ENCODE measurements around the gene RPL28. TPM values are rescaled to one million over a fixed set of nuclear protein-coding genes. Genes with fewer than 3 reads are reported as not detected.
"Not testable (repeated sequence)": the region's sequence is repeated elsewhere in the genome, so short reads cannot be mapped to it uniquely, and the experiment has no call there.

Gene RPL28
- total RNA-seq, 1 donor from 2014 or later = 1,790 TPM

DNA sequence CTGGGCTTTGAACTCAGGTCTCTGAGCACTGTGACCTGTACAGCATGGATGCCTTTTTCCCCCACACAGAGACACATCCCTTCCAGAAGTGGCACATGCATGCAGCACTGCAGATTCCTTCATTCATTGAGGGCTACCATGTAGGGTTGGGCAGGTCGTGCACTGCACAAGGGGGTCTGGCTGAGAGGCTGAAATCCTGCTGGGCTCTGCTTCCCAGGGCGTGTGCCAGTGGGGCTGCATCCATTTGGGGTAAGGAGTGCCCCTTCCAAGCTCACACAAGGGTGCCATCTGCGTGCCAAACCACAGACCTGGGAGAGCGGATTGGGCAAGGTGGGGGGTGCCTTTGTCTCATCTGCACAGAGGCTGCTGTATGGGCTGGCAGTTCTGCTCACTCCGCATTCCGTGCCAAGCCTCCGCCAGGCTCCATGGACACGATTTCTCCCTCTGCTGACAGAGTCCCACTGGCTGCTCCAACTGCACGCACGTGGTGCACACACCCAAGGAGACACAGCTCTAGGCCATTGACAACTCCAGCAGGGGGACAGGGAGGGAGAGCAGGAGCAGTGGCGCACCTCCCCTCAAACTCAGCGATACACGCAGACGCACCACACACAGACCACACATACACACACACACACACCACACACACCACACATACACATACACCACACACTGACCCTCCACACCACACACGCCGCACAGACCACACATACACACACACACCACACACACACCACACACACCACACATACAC, 61.9 kb downstream of the RPL28 start:
- Mint-ChIP-seq H3K27ac (no peak overlapping the region), H3K4me3 (no peak overlapping the region), H3K36me3 (no peaks in the 10 kb centered on the region), H3K27me3 (ENCODE audit: low read depth) (peaks cover 57% of the 10 kb centered on the region), H3K9me3 (no peaks in the 10 kb centered on the region), H3K4me1 (peaks cover 6% of the 10 kb centered on the region)
- no peak for DNase-seq (ENCODE audit: low spot score in 2 of 2, unreplicated experiment in 2 of 2)
- TF ChIP-seq, protein P1, sequence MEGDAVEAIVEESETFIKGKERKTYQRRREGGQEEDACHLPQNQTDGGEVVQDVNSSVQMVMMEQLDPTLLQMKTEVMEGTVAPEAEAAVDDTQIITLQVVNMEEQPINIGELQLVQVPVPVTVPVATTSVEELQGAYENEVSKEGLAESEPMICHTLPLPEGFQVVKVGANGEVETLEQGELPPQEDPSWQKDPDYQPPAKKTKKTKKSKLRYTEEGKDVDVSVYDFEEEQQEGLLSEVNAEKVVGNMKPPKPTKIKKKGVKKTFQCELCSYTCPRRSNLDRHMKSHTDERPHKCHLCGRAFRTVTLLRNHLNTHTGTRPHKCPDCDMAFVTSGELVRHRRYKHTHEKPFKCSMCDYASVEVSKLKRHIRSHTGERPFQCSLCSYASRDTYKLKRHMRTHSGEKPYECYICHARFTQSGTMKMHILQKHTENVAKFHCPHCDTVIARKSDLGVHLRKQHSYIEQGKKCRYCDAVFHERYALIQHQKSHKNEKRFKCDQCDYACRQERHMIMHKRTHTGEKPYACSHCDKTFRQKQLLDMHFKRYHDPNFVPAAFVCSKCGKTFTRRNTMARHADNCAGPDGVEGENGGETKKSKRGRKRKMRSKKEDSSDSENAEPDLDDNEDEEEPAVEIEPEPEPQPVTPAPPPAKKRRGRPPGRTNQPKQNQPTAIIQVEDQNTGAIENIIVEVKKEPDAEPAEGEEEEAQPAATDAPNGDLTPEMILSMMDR (IDR thresholded peaks at IDR 0.05; ENCODE audit: unreplicated experiment) = no peak

DNA sequence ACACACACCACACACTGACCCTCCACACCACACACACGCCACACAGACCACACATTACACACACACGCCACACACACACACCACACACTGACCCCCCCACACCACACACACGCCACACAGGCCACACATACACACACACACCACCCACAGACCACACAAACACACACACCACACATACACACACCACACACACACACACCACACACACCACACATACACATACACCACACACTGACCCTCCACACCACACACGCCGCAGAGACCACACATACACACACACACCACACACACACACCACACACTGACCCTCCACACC, 62.4 kb downstream of the RPL28 start:
- H3K27me3 Mint-ChIP-seq (ENCODE audit: low read depth) = peaks cover 57% of the 10 kb centered on the region
- not testable (repeated sequence) for H3K4me1 Mint-ChIP-seq; H3K36me3 Mint-ChIP-seq; H3K27ac Mint-ChIP-seq; H3K4me3 Mint-ChIP-seq; DNase-seq (ENCODE audit: low spot score in 2 of 2, unreplicated experiment in 2 of 2); H3K9me3 Mint-ChIP-seq

DNA sequence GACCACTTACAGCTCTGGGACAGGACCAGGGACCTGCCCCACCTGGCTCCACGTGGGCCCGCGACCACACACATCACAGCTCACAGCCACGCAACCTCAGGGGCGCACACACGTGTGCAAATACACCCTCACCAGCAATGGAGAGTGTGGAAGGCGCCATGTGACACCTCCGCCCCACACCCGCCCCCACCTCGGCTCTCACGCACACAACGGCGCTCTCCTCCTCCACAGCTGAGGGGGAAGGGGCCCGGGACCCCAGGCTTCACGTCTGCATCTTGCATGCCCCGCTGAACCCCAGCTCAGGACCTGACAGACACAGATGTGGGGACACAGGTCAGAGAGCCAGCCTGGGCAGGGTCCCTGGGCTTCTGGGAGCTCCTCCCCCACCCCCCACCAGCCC, 63.7 kb downstream of the RPL28 start:
- H3K27ac Mint-ChIP-seq = no peak overlapping the region
- H3K27me3 Mint-ChIP-seq (ENCODE audit: low read depth) = peaks cover 52% of the 10 kb centered on the region
- no peak for DNase-seq (ENCODE audit: low spot score in 2 of 2, unreplicated experiment in 2 of 2)
- no peaks in the 10 kb centered on the region for H3K9me3 Mint-ChIP-seq
- TF ChIP-seq, protein P1 (IDR thresholded peaks at IDR 0.05; ENCODE audit: unreplicated experiment) = no peak
- H3K4me3 Mint-ChIP-seq = no peak overlapping the region
- no peaks in the 10 kb centered on the region for H3K36me3 Mint-ChIP-seq
- H3K4me1 Mint-ChIP-seq = peaks cover 7% of the 10 kb centered on the region

DNA sequence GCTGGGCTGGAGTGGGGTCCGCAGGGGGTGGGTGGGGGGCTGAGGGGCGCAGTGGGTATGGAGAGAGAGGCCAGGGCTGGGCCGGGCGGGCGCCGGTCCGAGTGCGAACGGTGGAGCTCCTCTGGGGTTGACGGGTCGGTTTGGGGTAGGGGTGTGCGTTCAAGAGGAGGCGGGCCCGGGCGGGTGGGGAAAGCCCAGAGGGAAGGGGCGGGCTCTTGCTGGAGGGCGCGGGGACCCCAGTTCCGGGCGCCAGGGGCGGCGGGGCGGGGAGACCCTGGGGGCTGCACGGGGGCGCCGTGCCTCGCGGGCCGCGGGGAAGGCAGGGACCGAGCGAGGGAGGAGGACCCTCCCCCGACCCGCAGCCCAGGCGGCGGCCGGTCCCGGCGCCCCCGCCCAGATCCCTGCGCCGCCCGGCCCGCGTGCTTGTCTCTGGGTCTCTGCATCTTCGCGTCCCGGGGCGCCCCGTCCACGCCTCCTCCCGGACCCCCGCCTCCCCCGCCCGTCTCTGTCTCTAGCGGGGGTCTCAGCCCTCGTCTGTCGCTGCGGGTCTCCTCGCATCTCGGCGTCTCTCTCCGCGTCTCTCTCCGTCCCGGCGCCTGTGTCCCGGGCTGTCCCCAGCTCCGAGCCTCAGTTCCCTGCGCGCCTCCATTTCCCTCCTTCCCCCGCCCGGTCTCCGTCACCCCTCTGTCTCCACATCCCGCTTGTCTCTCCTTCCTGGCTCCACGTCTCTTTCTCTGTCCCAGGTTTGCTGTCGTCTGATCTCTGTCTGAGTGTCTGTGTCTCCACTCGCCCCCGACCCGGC, 65.6 kb downstream of the RPL28 start:
- Mint-ChIP-seq H3K4me1 (peaks cover 7% of the 10 kb centered on the region), H3K4me3 (peak overlapping the region; percentile 60), H3K36me3 (peaks cover 3% of the 10 kb centered on the region), H3K9me3 (no peaks in the 10 kb centered on the region), H3K27me3 (ENCODE audit: low read depth) (peaks cover 35% of the 10 kb centered on the region), H3K27ac (no peak overlapping the region)
- no peak for DNase-seq (ENCODE audit: low spot score in 2 of 2, unreplicated experiment in 2 of 2)
- TF ChIP-seq, protein P1 (IDR thresholded peaks at IDR 0.05; ENCODE audit: unreplicated experiment) = no peak

DNA sequence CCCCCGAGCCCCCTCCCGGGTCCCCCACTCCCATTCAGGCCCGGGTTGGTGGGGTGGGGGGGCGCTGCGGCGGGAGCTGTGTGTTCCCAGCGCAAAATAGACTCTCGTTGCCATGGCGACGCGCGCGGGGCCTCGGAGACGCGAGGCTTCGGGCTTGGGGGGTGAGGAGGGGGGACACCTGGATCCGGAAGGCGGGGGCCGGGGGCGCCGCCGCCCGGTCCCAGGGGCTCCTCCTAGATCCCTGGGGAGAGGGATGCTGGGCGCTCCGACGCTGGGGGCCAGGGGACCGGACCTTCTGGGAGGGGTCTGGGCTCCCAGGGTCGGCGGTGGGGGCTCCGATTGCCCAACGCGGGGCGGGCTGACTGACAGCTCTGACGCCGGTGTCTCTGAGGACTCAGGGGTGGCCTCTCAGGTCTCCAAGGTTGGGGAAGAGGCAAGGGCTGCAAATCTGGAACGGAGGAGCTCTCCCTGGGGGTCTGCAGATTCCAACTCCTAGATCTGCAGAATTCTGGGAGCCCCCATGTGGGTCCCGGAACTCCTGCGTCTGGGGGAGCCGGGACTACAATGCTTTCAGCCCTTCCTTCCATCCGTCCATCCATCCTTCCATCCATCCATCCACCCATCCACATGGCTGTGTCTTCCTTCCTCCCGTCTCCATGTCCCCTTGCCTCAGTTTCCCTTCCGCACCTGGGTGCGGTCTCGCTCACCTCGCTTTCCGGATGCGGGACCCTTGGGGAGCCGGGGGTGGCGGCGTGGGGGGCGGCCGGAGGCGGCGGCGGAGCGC, 66.4 kb downstream of the RPL28 start:
- Mint-ChIP-seq H3K27me3 (ENCODE audit: low read depth) (peaks cover 32% of the 10 kb centered on the region), H3K4me3 (peak overlapping the region; percentile 60), H3K36me3 (peaks cover 3% of the 10 kb centered on the region), H3K27ac (no peak overlapping the region), H3K4me1 (peaks cover 7% of the 10 kb centered on the region), H3K9me3 (no peaks in the 10 kb centered on the region)
- DNase-seq (ENCODE audit: low spot score in 2 of 2, unreplicated experiment in 2 of 2) = no peak
- TF ChIP-seq, protein P1 (IDR thresholded peaks at IDR 0.05; ENCODE audit: unreplicated experiment) = no peak

Other genes starting within 250 kb of the RPL28 start
- gene TNNT1, start 236.7 kb upstream of the RPL28 start, total RNA-seq = 47.5 to 57.5 TPM (median 48.9 TPM) in 3 replicates
- 6.3 to 9.1 TPM (median 8.9 TPM) in 3 replicates for gene TNNI3, start 228.2 kb upstream of the RPL28 start, total RNA-seq
- 2.9 to 4.4 TPM (median 3.3 TPM) in 3 replicates for gene DNAAF3, start 219.3 kb upstream of the RPL28 start, total RNA-seq
- 0.32 to 0.67 TPM (median 0.47 TPM) in 3 replicates for gene SYT5, start 205.6 kb upstream of the RPL28 start, total RNA-seq
- gene PTPRH, start 176.4 kb upstream of the RPL28 start, total RNA-seq = 10.4 to 10.7 TPM (median 10.5 TPM) in 3 replicates
- gene TMEM86B, start 157.2 kb upstream of the RPL28 start, total RNA-seq = 5.9 to 6.7 TPM (median 6.7 TPM) in 3 replicates
- 70.1 to 73.0 TPM (median 71.5 TPM) in 3 replicates for gene PPP6R1, start 126.9 kb upstream of the RPL28 start, total RNA-seq
- 28.9 to 30.4 TPM (median 29.1 TPM) in 3 replicates for gene HSPBP1, start 105.8 kb upstream of the RPL28 start, total RNA-seq
- gene BRSK1, start 101.9 kb upstream of the RPL28 start, total RNA-seq = 38.5 to 46.0 TPM (median 43.4 TPM) in 3 replicates
- gene TMEM150B, start 60.6 kb upstream of the RPL28 start, total RNA-seq = not detected in 3 replicates
- 51.3 to 54.0 TPM (median 51.9 TPM) in 3 replicates for gene KMT5C, start 46.1 kb upstream of the RPL28 start, total RNA-seq
- gene COX6B2, start 31.2 kb upstream of the RPL28 start, total RNA-seq = 7.3 to 11.5 TPM (median 7.3 TPM) in 3 replicates
- 0.13 to 0.34 TPM (median 0.27 TPM) in 3 replicates for gene GARIN5B, start 22.7 kb upstream of the RPL28 start, total RNA-seq
- 10.0 to 12.9 TPM (median 11.6 TPM) in 3 replicates for gene IL11, start 15.5 kb upstream of the RPL28 start, total RNA-seq
- 2.2 to 2.4 TPM (median 2.4 TPM) in 3 replicates for gene TMEM190, start 9.1 kb upstream of the RPL28 start, total RNA-seq
- 2.3 to 2.9 TPM (median 2.3 TPM) in 3 replicates for gene TMEM238, start 1.6 kb upstream of the RPL28 start, total RNA-seq
- 65.3 to 77.0 TPM (median 73.2 TPM) in 3 replicates for gene UBE2S, start 21.9 kb downstream of the RPL28 start, total RNA-seq
- gene SHISA7, start 57.4 kb downstream of the RPL28 start, total RNA-seq = 0.04 TPM in 1 of 3 replicates, not detected in the others
- 35.0 to 39.2 TPM (median 38.6 TPM) in 3 replicates for gene ISOC2, start 75.7 kb downstream of the RPL28 start, total RNA-seq
- not detected in 3 replicates for gene C19orf85, start 78.8 kb downstream of the RPL28 start, total RNA-seq
- gene ZNF628, start 90.7 kb downstream of the RPL28 start, total RNA-seq = 19.0 to 23.1 TPM (median 22.0 TPM) in 3 replicates
- gene NAT14, start 99.3 kb downstream of the RPL28 start, total RNA-seq = 52.6 to 54.4 TPM (median 53.1 TPM) in 3 replicates
- 7.0 to 8.5 TPM (median 7.8 TPM) in 3 replicates for gene SSC5D, start 102.5 kb downstream of the RPL28 start, total RNA-seq
- gene SBK2, start 151.2 kb downstream of the RPL28 start, total RNA-seq = 0.33 to 0.97 TPM (median 0.56 TPM) in 3 replicates
- 0.25 TPM in 1 of 3 replicates, not detected in the others for gene SBK3, start 159.6 kb downstream of the RPL28 start, total RNA-seq
- gene ZNF579, start 194.9 kb downstream of the RPL28 start, total RNA-seq = 35.0 to 35.2 TPM (median 35.1 TPM) in 3 replicates
- gene FIZ1, start 213.6 kb downstream of the RPL28 start, total RNA-seq = 31.3 to 31.7 TPM (median 31.6 TPM) in 3 replicates
- gene ZNF524, start 214.4 kb downstream of the RPL28 start, total RNA-seq = 5.3 to 7.4 TPM (median 5.7 TPM) in 3 replicates
- 18.7 to 21.4 TPM (median 21.2 TPM) in 3 replicates for gene ZNF865, start 219.7 kb downstream of the RPL28 start, total RNA-seq
- 12.8 to 13.7 TPM (median 12.9 TPM) in 3 replicates for gene ZNF784, start 238.6 kb downstream of the RPL28 start, total RNA-seq